ENCODE results near the gene AP1B1.
"Not testable (repeated sequence)": the region's sequence is repeated elsewhere in the genome, so short reads cannot be mapped to it uniquely, and the experiment has no call there.

The AP1B1 gene

GRCh38 chr22:29391546-29391945 is 3.2 kb upstream of the AP1B1 start:
- no peak overlapping the region for H3K4me3 ChIP-seq (ENCODE audit: low read depth, low read length)
- no peak for DNase-seq (ENCODE audit: low read depth)

- DNase-seq (ENCODE audit: low read depth): no peak
Measured at GRCh38 chr22:29390270-29390669, 1.9 kb upstream of the AP1B1 start.

GRCh38 chr22:29388759-29389090 is 355 bp upstream of the AP1B1 start:
- peak overlapping the region; percentile 75 for H3K4me3 ChIP-seq (ENCODE audit: low read depth, low read length)
- DNase-seq (ENCODE audit: low read depth): no peak

More at GRCh38 chr22:29390270-29390669, 1.9 kb upstream of the AP1B1 start:
- no peak overlapping the region for H3K4me3 ChIP-seq (ENCODE audit: low read depth, low read length)

GRCh38 chr22:29386708-29387107 is 1.7 kb downstream of the AP1B1 start:
- no peak for DNase-seq (ENCODE audit: low read depth)

GRCh38 chr22:29385748-29386147 is 2.6 kb downstream of the AP1B1 start:
- no peak for DNase-seq (ENCODE audit: low read depth)
- H3K4me3 ChIP-seq (ENCODE audit: low read depth, low read length): no peak overlapping the region

More at GRCh38 chr22:29386708-29387107, 1.7 kb downstream of the AP1B1 start:
- no peak overlapping the region for H3K4me3 ChIP-seq (ENCODE audit: low read depth, low read length)

- DNase-seq (ENCODE audit: low read depth): no peak
- no peak overlapping the region for H3K4me3 ChIP-seq (ENCODE audit: low read depth, low read length)
Measured at GRCh38 chr22:29385151-29385704, 3.1 kb downstream of the AP1B1 start.

- H3K4me3 ChIP-seq (ENCODE audit: low read depth, low read length): no peak overlapping the region
- DNase-seq (ENCODE audit: low read depth): no peak
Measured at GRCh38 chr22:29383740-29384139, 4.6 kb downstream of the AP1B1 start.

- no peak overlapping the region for H3K4me3 ChIP-seq (ENCODE audit: low read depth, low read length)
- no peak for DNase-seq (ENCODE audit: low read depth)
Measured at GRCh38 chr22:29382580-29383302, 5.6 kb downstream of the AP1B1 start.

GRCh38 chr22:29380856-29381255 is 7.5 kb downstream of the AP1B1 start:
- no peak overlapping the region for H3K4me3 ChIP-seq (ENCODE audit: low read depth, low read length)
- no peak for DNase-seq (ENCODE audit: low read depth)

- no peak overlapping the region for H3K4me3 ChIP-seq (ENCODE audit: low read depth, low read length)
- no peak for DNase-seq (ENCODE audit: low read depth)
Measured at GRCh38 chr22:29380032-29380781, 8.2 kb downstream of the AP1B1 start.

- H3K4me3 ChIP-seq (ENCODE audit: low read depth, low read length): no peak overlapping the region
- no peak for DNase-seq (ENCODE audit: low read depth)
Measured at GRCh38 chr22:29379258-29379657, 9.1 kb downstream of the AP1B1 start.

GRCh38 chr22:29377979-29378378 is 10.4 kb downstream of the AP1B1 start:
- no peak for DNase-seq (ENCODE audit: low read depth)

GRCh38 chr22:29376705-29377104 is 11.7 kb downstream of the AP1B1 start:
- not testable (repeated sequence) for H3K4me3 ChIP-seq (ENCODE audit: low read depth, low read length); DNase-seq (ENCODE audit: low read depth)

More at GRCh38 chr22:29377979-29378378, 10.4 kb downstream of the AP1B1 start:
- no peak overlapping the region for H3K4me3 ChIP-seq (ENCODE audit: low read depth, low read length)

- no peak for DNase-seq (ENCODE audit: low read depth)
- no peak overlapping the region for H3K4me3 ChIP-seq (ENCODE audit: low read depth, low read length)
Measured at GRCh38 chr22:29375398-29376076, 12.8 kb downstream of the AP1B1 start.

GRCh38 chr22:29374806-29375205 is 13.6 kb downstream of the AP1B1 start:
- not testable (repeated sequence) for DNase-seq (ENCODE audit: low read depth); H3K4me3 ChIP-seq (ENCODE audit: low read depth, low read length)

- H3K4me3 ChIP-seq (ENCODE audit: low read depth, low read length): no peak overlapping the region
Measured at GRCh38 chr22:29374401-29374800, 14.0 kb downstream of the AP1B1 start.

GRCh38 chr22:29370537-29370936 is 17.8 kb downstream of the AP1B1 start:
- no peak overlapping the region for H3K4me3 ChIP-seq (ENCODE audit: low read depth, low read length)

More at GRCh38 chr22:29374401-29374800, 14.0 kb downstream of the AP1B1 start:
- DNase-seq (ENCODE audit: low read depth): no peak

GRCh38 chr22:29369460-29369859 is 18.9 kb downstream of the AP1B1 start:
- no peak for DNase-seq (ENCODE audit: low read depth)

More at GRCh38 chr22:29370537-29370936, 17.8 kb downstream of the AP1B1 start:
- DNase-seq (ENCODE audit: low read depth): no peak

GRCh38 chr22:29359469-29359868 is 28.9 kb downstream of the AP1B1 start:
- DNase-seq (ENCODE audit: low read depth): no peak
- no peak overlapping the region for H3K4me3 ChIP-seq (ENCODE audit: low read depth, low read length)

More at GRCh38 chr22:29369460-29369859, 18.9 kb downstream of the AP1B1 start:
- no peak overlapping the region for H3K4me3 ChIP-seq (ENCODE audit: low read depth, low read length)

Data from skeletal muscle cell (primary cell).